Left lung (tissue), 10 donors: Measurements from ENCODE around the gene RBKS. TPM values are rescaled to one million over a fixed set of nuclear protein-coding genes. Genes with fewer than 3 reads are reported as not detected.
A peak's percentile ranks its signal among the peaks of the same experiment; 100 is the strongest.

Source experiments
- ATAC-seq: fragments of 200-7000 bp; cut with Tn5 transposase; one replicate; pipeline ENCODE4 v1.9.1; 2020; ENCODE audit warnings: moderate library complexity
- DNase-seq, 4 donors: peaks; one replicate each; pipeline ENCODE4 v3.0.0-alpha.2; 2013 to 2020
- H3K27ac ChIP-seq, 2 donors: fragments of 200-600 bp; sonication (generic) in 1 of 2; one replicate each; pipeline versions ENCODE4 v1.5.0 to v1.8.0; 2020 to 2021
- H3K27me3 ChIP-seq, 2 donors: fragments of 200-600 bp; sonication (generic) in 1 of 2; one replicate each; pipeline versions ENCODE4 v1.5.0 to v1.8.0; 2020 to 2021
- H3K36me3 ChIP-seq, 2 donors: fragments of 200-600 bp; sonication (generic) in 1 of 2; one replicate each; pipeline versions ENCODE4 v1.5.0 to v1.8.0; 2020 to 2021
- H3K4me1 ChIP-seq, 2 donors: fragments of 200-600 bp; one replicate each; pipeline ENCODE4 v1.8.0; 2021
- H3K4me3 ChIP-seq, 2 donors: fragments of 200-600 bp; sonication (generic) in 1 of 2; one replicate each; pipeline versions ENCODE4 v1.5.0 to v1.8.0; 2020 to 2021; ENCODE audit warnings: mild to moderate bottlenecking in 1 of 2
- H3K9me3 ChIP-seq, 2 donors: fragments of 200-600 bp; sonication (generic) in 1 of 2; one replicate each; pipeline versions ENCODE4 v1.5.0 to v1.8.0; 2020 to 2021
- CTCF ChIP-seq, 2 donors: fragments of 200-600 bp; sonication (generic) in 1 of 2; IDR thresholded peaks; one replicate each; pipeline versions ENCODE4 v1.5.0 to v1.8.0; 2021; ENCODE audit warnings: antibody characterized with exemption in 2 of 2
- intact Hi-C, 2 donors: fragments of 100-400 bp; cut with DNase I; formaldehyde crosslinking; loops; one replicate each; pipeline versions ENCODE4 v1.11.2 to v1.14.2; 2022
- polyA plus RNA-seq, 6 donors: library from polyadenylated mRNA; unstranded; fragments of 120-200 nt; gene quantifications; one replicate each; pipeline ENCODE4 v1.2.1, GENCODE V29; 2013; ENCODE audit not compliant: insufficient read length in 6 of 6
- total RNA-seq, 2 donors: library from RNA; stranded (reverse); fragmentation: NEBNext Ultra II Directional; extraction: Animal tissue kit (Norgen Biotek cat#: 25700); gene quantifications; one replicate each; pipeline ENCODE4 v1.2.1, GENCODE V29; 2021
- donor health status: DM: no; HTN: yes; CAD: no.
- donor health status: DM: no; HTN: no; CAD: no.

The RBKS gene
- total and polyA plus RNA-seq, 8 donors, result 2.0 to 4.0 (median 2.6) TPM

- Histone ChIP-seq H3K27me3 (no peaks in the 10 kb centered on the region), H3K27ac (no peak overlapping the region), H3K36me3 (no peaks in the 10 kb centered on the region), H3K9me3 (peaks cover 0 to 8% of the 10 kb centered on the region in 2 donors), H3K4me1 (peaks cover 6 to 9% of the 10 kb centered on the region in 2 donors), H3K4me3 (no peak overlapping the region)
- ATAC-seq, result no peak
- TF ChIP-seq CTCF (IDR thresholded peaks at IDR 0.05), result no peak
- no peak for DNase-seq
- intact Hi-C loops, result no loop called here
Observed at GRCh38 chr2:27856386-27856785, 33.8 kb downstream of the RBKS start.

GRCh38 chr2:27855476-27855875 lies 34.7 kb downstream of the RBKS start:
- no peak for DNase-seq
- no peak overlapping the region for H3K27ac ChIP-seq

GRCh38 chr2:27854229-27854862 lies 35.8 kb downstream of the RBKS start:
- Histone ChIP-seq H3K4me1 (peaks cover 6 to 9% of the 10 kb centered on the region in 2 donors), H3K27ac (no peak overlapping the region), H3K4me3 (no peak overlapping the region), H3K27me3 (no peaks in the 10 kb centered on the region), H3K36me3 (no peaks in the 10 kb centered on the region), H3K9me3 (peaks cover 0 to 8% of the 10 kb centered on the region in 2 donors)
- intact Hi-C loops, result no loop called here
- DNase-seq (no peak), ATAC-seq (peak; percentile 26)
- TF ChIP-seq CTCF (IDR thresholded peaks at IDR 0.05), result no peak

More at GRCh38 chr2:27855476-27855875, 34.7 kb downstream of the RBKS start:
- Histone ChIP-seq H3K36me3 (no peaks in the 10 kb centered on the region), H3K4me3 (no peak overlapping the region), H3K27me3 (no peaks in the 10 kb centered on the region), H3K4me1 (peaks cover 6 to 9% of the 10 kb centered on the region in 2 donors), H3K9me3 (peaks cover 0 to 8% of the 10 kb centered on the region in 2 donors)
- no peak for TF ChIP-seq CTCF (IDR thresholded peaks at IDR 0.05)
- intact Hi-C loops, result no loop called here
- ATAC-seq, result peak; percentile 90

- Histone ChIP-seq H3K27me3 (no peaks in the 10 kb centered on the region), H3K27ac (no peak overlapping the region), H3K4me1 (peaks cover 6 to 9% of the 10 kb centered on the region in 2 donors), H3K36me3 (no peaks in the 10 kb centered on the region), H3K9me3 (peaks cover 0 to 3% of the 10 kb centered on the region in 2 donors), H3K4me3 (no peak overlapping the region)
- no peak for TF ChIP-seq CTCF (IDR thresholded peaks at IDR 0.05)
- ATAC-seq, result no peak
- peak in 2 of 4 donors; percentile 17 to 20 for DNase-seq
- intact Hi-C loops, result no loop called here
Observed at GRCh38 chr2:27852691-27853090, 37.5 kb downstream of the RBKS start.

- no peaks in the 10 kb centered on the region for H3K36me3 ChIP-seq
- intact Hi-C loops, result no loop called here
- H3K27ac ChIP-seq, result no peak overlapping the region
- DNase-seq, result no peak
- H3K9me3 ChIP-seq, result no peaks in the 10 kb centered on the region
- no peaks in the 10 kb centered on the region for H3K27me3 ChIP-seq
- ATAC-seq, result no peak
- TF ChIP-seq CTCF (IDR thresholded peaks at IDR 0.05), result no peak
- H3K4me3 ChIP-seq, result no peak overlapping the region
- H3K4me1 ChIP-seq, result no peaks in the 10 kb centered on the region
Observed at GRCh38 chr2:27849558-27850205, 40.5 kb downstream of the RBKS start.
